K562 (cell line): ENCODE data around the gene SIK3. TPM values are rescaled to one million over a fixed set of nuclear protein-coding genes. Genes with fewer than 3 reads are reported as not detected.

ENCODE experiments used
- BHLHE40 ChIP-seq: IDR thresholded peaks from 2 replicates; pipeline ENCODE4 v1.6.1; 2011; ENCODE audit warnings: low read length, improper control_type of control experiment
- CLOCK ChIP-seq: fragments of 250-450 bp; sonication (Bioruptor Pico); IDR thresholded peaks from 2 replicates; pipeline ENCODE4 v1.4.0; 2020; ENCODE audit warnings: mild to moderate bottlenecking, moderate library complexity, borderline replicate concordance
- DMBX1 ChIP-seq: fragments of 250-450 bp; sonication (Bioruptor Pico); IDR thresholded peaks from 2 replicates; pipeline ENCODE4 v1.8.0; 2022; ENCODE audit warnings: inconsistent platforms, mild to moderate bottlenecking, moderate library complexity, borderline replicate concordance
- EGR1 ChIP-seq: fragments of 450-650 bp; conservative IDR thresholded peaks from 2 replicates; pipeline ENCODE4 v1.6.1; 2017; ENCODE audit warnings: mild to moderate bottlenecking
- FOS ChIP-seq: IDR thresholded peaks from 3 replicates; pipeline ENCODE4 v1.6.1; 2011; ENCODE audit not compliant: insufficient read length; ENCODE audit errors: extremely low read depth
- HDAC2 ChIP-seq: fragments of 450-650 bp; IDR thresholded peaks from 2 replicates; pipeline ENCODE4 v1.6.1; 2016; ENCODE audit warnings: mild to moderate bottlenecking
- HIVEP1 ChIP-seq: fragments of 250-450 bp; sonication (Bioruptor Pico); IDR thresholded peaks from 2 replicates; pipeline ENCODE4 v1.4.0; 2020; ENCODE audit warnings: mild to moderate bottlenecking
- MAFG ChIP-seq: fragments of 450-650 bp; conservative IDR thresholded peaks from 2 replicates; pipeline ENCODE4 v1.6.1; 2016; ENCODE audit warnings: missing genetic modification characterization, missing compliant biosample characterization
- NCOR1 ChIP-seq: fragments of 450-650 bp; IDR thresholded peaks from 2 replicates; pipeline ENCODE4 v1.6.1; 2016; ENCODE audit warnings: mild to moderate bottlenecking, moderate library complexity
- NELFE ChIP-seq: IDR thresholded peaks from 2 replicates; pipeline ENCODE4 v1.6.1; 2011; ENCODE audit warnings: mild to moderate bottlenecking; ENCODE audit not compliant: insufficient read depth, insufficient read length
- NFATC3 ChIP-seq: fragments of 450-650 bp; IDR thresholded peaks from 2 replicates; pipeline ENCODE4 v1.6.1; 2017; ENCODE audit warnings: mild to moderate bottlenecking
- POLR2H ChIP-seq: IDR thresholded peaks from 2 replicates; pipeline ENCODE4 v1.6.1; 2016; ENCODE audit warnings: missing genetic modification characterization, low read depth, mild to moderate bottlenecking, control low read depth, missing compliant biosample characterization, moderate library complexity
- RBM34 ChIP-seq: fragments of 200-400 bp; formaldehyde crosslinking; IDR thresholded peaks from 2 replicates; pipeline ENCODE4 v1.6.1; 2018; ENCODE audit warnings: low read length, borderline replicate concordance; ENCODE audit not compliant: insufficient read depth
- RHOXF2B ChIP-seq: fragments of 250-450 bp; sonication (Bioruptor Pico); conservative IDR thresholded peaks from 2 replicates; pipeline ENCODE4 v1.5.1; 2021
- TCFL5 ChIP-seq: fragments of 250-450 bp; sonication (Bioruptor Pico); conservative IDR thresholded peaks from 2 replicates; pipeline ENCODE4 v1.6.1; 2021; ENCODE audit warnings: mild to moderate bottlenecking, moderate library complexity, matching md5 sums
- ZC3H4 ChIP-seq: sonication (generic); formaldehyde crosslinking; IDR thresholded peaks from 2 replicates; pipeline ENCODE4 v1.9.0; 2021; ENCODE audit warnings: missing genetic modification reagents, borderline replicate concordance
- ZNF41 ChIP-seq: fragments of 250-450 bp; sonication (Bioruptor Pico); conservative IDR thresholded peaks from 2 replicates; pipeline ENCODE4 v1.4.0; 2020; ENCODE audit warnings: mild to moderate bottlenecking
- polyA plus RNA-seq, 8 experiments: library from polyadenylated mRNA; depleted of rRNA in 4 of 8; stranded (reverse) in 5 of 8; unstranded in 3 of 8; fragments of >200 nt; fragmentation: Nextera tagmentation in 2 of 8; fragmentation: Illumina TruSeq in 1 of 8; extraction: Ambion mirVana in 2 of 8; extraction: Trizol in 1 of 8; gene quantifications; 2 replicates each; pipeline versions ENCODE4 v1.2.1 to v1.2.3, GENCODE V29; 2011 to 2014; ENCODE audit warnings: inconsistent platforms in 1 of 8, missing spikeins in 1 of 8
- total RNA-seq, 7 experiments: library from RNA; depleted of rRNA in 6 of 7; stranded (reverse); fragments of >200 nt in 6 of 7; fragmentation: Illumina TruSeq in 2 of 7; extraction: Trizol in 2 of 7; gene quantifications; 2 replicates each; pipeline versions ENCODE4 v1.2.1 to v1.2.3, GENCODE V29; 2011 to 2021; ENCODE audit warnings: low replicate concordance in 1 of 7
- TF ChIP-seq, protein P1 (sequence below), 2 experiments: fragments of 200-800 bp in 1 of 2; sonication (Bioruptor generic) in 1 of 2; sonication (generic) in 1 of 2; formaldehyde crosslinking in 1 of 2; IDR thresholded peaks in 1 of 2; conservative IDR thresholded peaks in 1 of 2; 2 replicates each; pipeline versions ENCODE4 v1.5.0 to v1.6.1; 2016 to 2020; ENCODE audit warnings: missing compliant biosample characterization in 1 of 2, missing genetic modification characterization in 1 of 2, missing genetic modification reagents in 1 of 2
- TF ChIP-seq, protein P2 (sequence below): fragments of 450-650 bp; formaldehyde crosslinking; IDR thresholded peaks from 2 replicates; pipeline ENCODE4 v1.4.0; 2020; ENCODE audit warnings: mild to moderate bottlenecking, moderate library complexity
- TF ChIP-seq, protein P3 (sequence below): fragments of 450-650 bp; IDR thresholded peaks from 2 replicates; pipeline ENCODE4 v1.6.1; 2017; ENCODE audit warnings: mild to moderate bottlenecking, moderate library complexity

The SIK3 gene
- total and polyA plus RNA-seq, 9 of the 15 experiments (the other 6 are each of a cell fraction or from before 2014, with no cell fraction given), result 1.6 to 21.6 (median 8.0) TPM

- no peak for TF ChIP-seq FOS
- peak; percentile 17; the same call in 1 of the 2 replicates for TF ChIP-seq NCOR1
- TF ChIP-seq, protein P1, sequence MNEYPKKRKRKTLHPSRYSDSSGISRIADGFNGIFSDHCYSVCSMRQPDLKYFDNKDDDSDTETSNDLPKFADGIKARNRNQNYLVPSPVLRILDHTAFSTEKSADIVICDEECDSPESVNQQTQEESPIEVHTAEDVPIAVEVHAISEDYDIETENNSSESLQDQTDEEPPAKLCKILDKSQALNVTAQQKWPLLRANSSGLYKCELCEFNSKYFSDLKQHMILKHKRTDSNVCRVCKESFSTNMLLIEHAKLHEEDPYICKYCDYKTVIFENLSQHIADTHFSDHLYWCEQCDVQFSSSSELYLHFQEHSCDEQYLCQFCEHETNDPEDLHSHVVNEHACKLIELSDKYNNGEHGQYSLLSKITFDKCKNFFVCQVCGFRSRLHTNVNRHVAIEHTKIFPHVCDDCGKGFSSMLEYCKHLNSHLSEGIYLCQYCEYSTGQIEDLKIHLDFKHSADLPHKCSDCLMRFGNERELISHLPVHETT (CRISPR knock-in tag; conservative IDR thresholded peaks at IDR 0.05 in 1 of 2, IDR thresholded peaks at IDR 0.05 in 1 of 2), result peak in 1 of 2 experiments; percentile 91; a peak in 2 of 4 replicates
- TF ChIP-seq HIVEP1 (CRISPR knock-in tag), result 0 out of 2 replicates have a peak, but pooled peaks have one; percentile 40
- no peak for TF ChIP-seq CLOCK (CRISPR knock-in tag)
- TF ChIP-seq HDAC2, result peak; percentile 56; the same call in 1 of the 2 replicates
- TF ChIP-seq EGR1, result peak; percentile 48
- peak; percentile 31; the same call in 1 of the 2 replicates for TF ChIP-seq POLR2H (tag)
- TF ChIP-seq, protein P2, sequence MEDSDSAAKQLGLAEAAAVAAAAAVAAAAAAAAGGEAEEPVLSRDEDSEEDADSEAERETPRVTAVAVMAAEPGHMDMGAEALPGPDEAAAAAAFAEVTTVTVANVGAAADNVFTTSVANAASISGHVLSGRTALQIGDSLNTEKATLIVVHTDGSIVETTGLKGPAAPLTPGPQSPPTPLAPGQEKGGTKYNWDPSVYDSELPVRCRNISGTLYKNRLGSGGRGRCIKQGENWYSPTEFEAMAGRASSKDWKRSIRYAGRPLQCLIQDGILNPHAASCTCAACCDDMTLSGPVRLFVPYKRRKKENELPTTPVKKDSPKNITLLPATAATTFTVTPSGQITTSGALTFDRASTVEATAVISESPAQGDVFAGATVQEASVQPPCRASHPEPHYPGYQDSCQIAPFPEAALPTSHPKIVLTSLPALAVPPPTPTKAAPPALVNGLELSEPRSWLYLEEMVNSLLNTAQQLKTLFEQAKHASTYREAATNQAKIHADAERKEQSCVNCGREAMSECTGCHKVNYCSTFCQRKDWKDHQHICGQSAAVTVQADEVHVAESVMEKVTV, result peak; percentile 40
- TF ChIP-seq BHLHE40, result peak; percentile 97
- no peak for TF ChIP-seq MAFG
- TF ChIP-seq NFATC3, result no peak
- TF ChIP-seq RHOXF2B (CRISPR knock-in tag), result no peak
- TF ChIP-seq RBM34, result no peak
- peak; percentile 81; the same call in 1 of the 2 replicates for TF ChIP-seq ZC3H4 (CRISPR knock-in tag)
- TF ChIP-seq DMBX1, result 0 out of 2 replicates have a peak, but pooled peaks have one; percentile 43
- no peak for TF ChIP-seq NELFE
- TF ChIP-seq, protein P3, sequence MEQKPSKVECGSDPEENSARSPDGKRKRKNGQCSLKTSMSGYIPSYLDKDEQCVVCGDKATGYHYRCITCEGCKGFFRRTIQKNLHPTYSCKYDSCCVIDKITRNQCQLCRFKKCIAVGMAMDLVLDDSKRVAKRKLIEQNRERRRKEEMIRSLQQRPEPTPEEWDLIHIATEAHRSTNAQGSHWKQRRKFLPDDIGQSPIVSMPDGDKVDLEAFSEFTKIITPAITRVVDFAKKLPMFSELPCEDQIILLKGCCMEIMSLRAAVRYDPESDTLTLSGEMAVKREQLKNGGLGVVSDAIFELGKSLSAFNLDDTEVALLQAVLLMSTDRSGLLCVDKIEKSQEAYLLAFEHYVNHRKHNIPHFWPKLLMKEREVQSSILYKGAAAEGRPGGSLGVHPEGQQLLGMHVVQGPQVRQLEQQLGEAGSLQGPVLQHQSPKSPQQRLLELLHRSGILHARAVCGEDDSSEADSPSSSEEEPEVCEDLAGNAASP, result no peak
- TF ChIP-seq TCFL5 (CRISPR knock-in tag), result no peak
- no peak for TF ChIP-seq ZNF41 (CRISPR knock-in tag)
Observed at GRCh38 chr11:117098269-117099232, at the start of gene SIK3 (continued).
